SU-DHL-6 (cell line): Measurements from ENCODE around the gene AQR.

Source experiments
- H2AFZ ChIP-seq: fragments of 200-600 bp; sonication (generic); 2 replicates; pipeline ENCODE4 v1.6.1; 2014; ENCODE audit warnings: low read depth, mild to moderate bottlenecking, moderate library complexity, mixed read lengths, antibody characterized with exemption, low read length; ENCODE audit not compliant: severe bottlenecking
- H3F3A ChIP-seq: fragments of 200-600 bp; shearing (Covaris generic); 2 replicates; pipeline ENCODE4 v1.6.0; 2016; ENCODE audit warnings: antibody characterized with exemption, mild to moderate bottlenecking; ENCODE audit not compliant: insufficient read depth
- H3K27ac ChIP-seq: fragments of 200-600 bp; sonication (generic); 2 replicates; pipeline ENCODE4 v1.5.1; 2016; ENCODE audit warnings: low read depth, mild to moderate bottlenecking, low read length, moderate library complexity, mixed read lengths
- H3K27me3 ChIP-seq: fragments of 200-600 bp; sonication (generic), shearing (Covaris generic); 2 replicates; pipeline ENCODE4 v1.6.0; 2014; ENCODE audit warnings: mild to moderate bottlenecking, low read length
- H3K36me3 ChIP-seq: fragments of 200-600 bp; sonication (generic); 2 replicates; pipeline ENCODE4 v1.6.1; 2014; ENCODE audit warnings: mild to moderate bottlenecking, low read length, mixed read lengths
- H3K4me2 ChIP-seq: fragments of 300-600, 200-600 bp; shearing (Covaris generic), sonication (generic); 2 replicates; pipeline ENCODE4 v1.6.0; 2014; ENCODE audit warnings: low read length, low read depth, mild to moderate bottlenecking; ENCODE audit not compliant: poor library complexity, severe bottlenecking
- H3K4me3 ChIP-seq: fragments of 200-600 bp; sonication (generic); 2 replicates; pipeline ENCODE4 v1.5.1; 2014; ENCODE audit warnings: antibody characterized with exemption, low read length, mild to moderate bottlenecking, mixed read lengths; ENCODE audit not compliant: insufficient read depth, poor library complexity, severe bottlenecking
- H3K79me2 ChIP-seq: fragments of 200-600 bp; sonication (generic); 2 replicates; pipeline ENCODE4 v1.6.1; 2014; ENCODE audit warnings: mild to moderate bottlenecking, low read length, moderate library complexity; ENCODE audit not compliant: insufficient read depth
- H3K9ac ChIP-seq: fragments of 200-600 bp; sonication (generic); 2 replicates; pipeline ENCODE4 v1.7.0; 2014; ENCODE audit warnings: mild to moderate bottlenecking, low read length
- H3K9me2 ChIP-seq: fragments of 200-600 bp; sonication (generic); replicated peaks from 2 replicates; pipeline ENCODE4 v1.6.1; 2014; ENCODE audit warnings: low read length; ENCODE audit not compliant: insufficient read depth
- H3K9me3 ChIP-seq: fragments of 200-600 bp; sonication (generic); 2 replicates; pipeline ENCODE4 v1.6.1; 2014; ENCODE audit warnings: low read length, mixed read lengths; ENCODE audit not compliant: insufficient read depth
- H4K20me1 ChIP-seq: fragments of 200-600 bp; sonication (generic); 2 replicates; pipeline ENCODE4 v1.6.1; 2014; ENCODE audit warnings: low read depth, mild to moderate bottlenecking, antibody characterized with exemption, low read length, moderate library complexity, mixed read lengths
- CTCF ChIP-seq: fragments of 200-600 bp; sonication (generic); IDR thresholded peaks from one replicate; pipeline ENCODE4 v1.5.1; 2017; ENCODE audit warnings: antibody characterized with exemption, mild to moderate bottlenecking, low read length, moderate library complexity; ENCODE audit not compliant: insufficient read depth, poor library complexity, severe bottlenecking
- EZH2phosphoT487 ChIP-seq: fragments of 200-600 bp; sonication (generic), shearing (Covaris generic); conservative IDR thresholded peaks from 2 replicates; pipeline ENCODE4 v1.6.1; 2018; ENCODE audit warnings: mild to moderate bottlenecking, antibody characterized with exemption, low read length, moderate library complexity, mixed read lengths

Gene AQR

DNA sequence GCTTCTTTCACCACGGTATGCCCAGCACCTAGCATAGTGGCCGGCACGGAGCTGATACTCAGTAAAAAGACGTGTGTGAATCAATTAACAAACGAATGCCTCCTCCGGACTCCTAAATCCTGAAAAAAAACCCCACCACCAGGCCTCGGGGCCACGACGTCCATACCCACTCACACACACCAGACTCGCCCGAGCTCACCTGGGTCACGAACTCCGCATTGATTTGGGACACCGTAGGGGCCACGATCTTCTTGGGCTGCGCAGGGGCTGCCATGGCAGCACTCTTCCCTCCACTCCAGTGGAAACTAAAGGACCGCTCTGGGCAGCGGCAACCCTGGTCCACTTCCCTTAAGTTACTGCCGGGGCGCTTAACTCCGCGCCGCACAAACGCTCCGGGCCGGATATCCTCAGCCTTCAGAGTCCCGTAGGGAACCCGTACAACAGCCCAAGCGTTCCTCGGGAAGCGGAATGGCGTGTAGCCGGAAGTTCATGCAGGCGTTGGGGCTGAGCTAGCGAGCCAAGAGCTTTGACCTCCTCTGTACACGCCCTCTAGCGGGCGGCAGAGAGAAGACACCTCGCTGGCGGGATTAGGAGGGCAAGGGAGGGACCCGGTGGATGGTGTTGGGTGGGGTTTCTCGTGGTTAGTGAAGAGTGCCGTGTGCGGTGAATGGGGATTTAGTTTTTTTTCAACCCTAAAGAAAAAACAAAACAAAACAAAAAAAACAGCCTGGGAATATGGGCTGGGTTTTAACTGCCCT lies at the start of gene AQR:
Gene AQR (minus strand): TSS at position 403 of the 758 bp plus-strand sequence. CDS start 129 bp downstream, at position 274.
- peaks cover 50% of the 10 kb centered on the region for H3K79me2 ChIP-seq
- no peaks in the 10 kb centered on the region for H3K9me2 ChIP-seq
- peak within 1 kb of the TSS; percentile 82 for H2AFZ ChIP-seq
- H3F3A ChIP-seq = 0 out of 2 replicates have a peak, but pooled peaks cover 7% of the 10 kb centered on the region
- H3K27me3 ChIP-seq = no peaks in the 10 kb centered on the region
- no peaks in the 10 kb centered on the region for H4K20me1 ChIP-seq
- peak within 1 kb of the TSS; percentile 88 for H3K4me3 ChIP-seq
- peak within 1 kb of the TSS; percentile 77 for H3K4me2 ChIP-seq
- peak within 1 kb of the TSS; percentile 85 for H3K9ac ChIP-seq
- TF ChIP-seq CTCF (peak; percentile 73), EZH2phosphoT487 (no peak)
- no peaks in the 10 kb centered on the region for H3K36me3 ChIP-seq
- no peak within 1 kb of the TSS for H3K27ac ChIP-seq
- no peaks in the 10 kb centered on the region for H3K9me3 ChIP-seq

- H3K79me2 ChIP-seq = no peaks in the 10 kb centered on the region
- H3K9ac ChIP-seq = no peak overlapping the region
- no peaks in the 10 kb centered on the region for H3K9me3 ChIP-seq
- H2AFZ ChIP-seq = no peak overlapping the region
- no peak overlapping the region for H3K4me2 ChIP-seq
- H3K27ac ChIP-seq = no peak overlapping the region
- no peak overlapping the region for H3K4me3 ChIP-seq
- H3K9me2 ChIP-seq = no peaks in the 10 kb centered on the region
- no peaks in the 10 kb centered on the region for H3K36me3 ChIP-seq
- H3K27me3 ChIP-seq = peaks cover 3% of the 10 kb centered on the region; the same call in 1 of the 2 replicates
- no peak for TF ChIP-seq CTCF
- TF ChIP-seq EZH2phosphoT487 = no peak
- H4K20me1 ChIP-seq = no peaks in the 10 kb centered on the region
- no peaks in the 10 kb centered on the region for H3F3A ChIP-seq
These were observed 44.7 kb upstream of the AQR start for GRCh38 chr15:35014241-35014640.

- no peaks in the 10 kb centered on the region for H3K79me2 ChIP-seq
- H3F3A ChIP-seq = no peaks in the 10 kb centered on the region
- no peak for TF ChIP-seq CTCF
- TF ChIP-seq EZH2phosphoT487 = no peak
- H3K9me3 ChIP-seq = no peaks in the 10 kb centered on the region
- no peak overlapping the region for H3K4me3 ChIP-seq
- peaks cover 3% of the 10 kb centered on the region; the same call in 1 of the 2 replicates for H3K27me3 ChIP-seq
- no peaks in the 10 kb centered on the region for H4K20me1 ChIP-seq
- H3K36me3 ChIP-seq = no peaks in the 10 kb centered on the region
- no peak overlapping the region for H2AFZ ChIP-seq
- no peak overlapping the region for H3K27ac ChIP-seq
- H3K9me2 ChIP-seq = no peaks in the 10 kb centered on the region
- H3K4me2 ChIP-seq = no peak overlapping the region
- no peak overlapping the region for H3K9ac ChIP-seq
These were observed 43.8 kb upstream of the AQR start for GRCh38 chr15:35013370-35013769.
